NCI-H146 (cell line): Measurements from ENCODE around the gene CR1L.
"Not testable (repeated sequence)": the region's sequence is repeated elsewhere in the genome, so short reads cannot be mapped to it uniquely, and the experiment has no call there.

Experiments used
- DNase-seq: peaks from one replicate; lab custom pipeline; 2025; lab: John Stamatoyannopoulos, UW

The CR1L gene

DNA sequence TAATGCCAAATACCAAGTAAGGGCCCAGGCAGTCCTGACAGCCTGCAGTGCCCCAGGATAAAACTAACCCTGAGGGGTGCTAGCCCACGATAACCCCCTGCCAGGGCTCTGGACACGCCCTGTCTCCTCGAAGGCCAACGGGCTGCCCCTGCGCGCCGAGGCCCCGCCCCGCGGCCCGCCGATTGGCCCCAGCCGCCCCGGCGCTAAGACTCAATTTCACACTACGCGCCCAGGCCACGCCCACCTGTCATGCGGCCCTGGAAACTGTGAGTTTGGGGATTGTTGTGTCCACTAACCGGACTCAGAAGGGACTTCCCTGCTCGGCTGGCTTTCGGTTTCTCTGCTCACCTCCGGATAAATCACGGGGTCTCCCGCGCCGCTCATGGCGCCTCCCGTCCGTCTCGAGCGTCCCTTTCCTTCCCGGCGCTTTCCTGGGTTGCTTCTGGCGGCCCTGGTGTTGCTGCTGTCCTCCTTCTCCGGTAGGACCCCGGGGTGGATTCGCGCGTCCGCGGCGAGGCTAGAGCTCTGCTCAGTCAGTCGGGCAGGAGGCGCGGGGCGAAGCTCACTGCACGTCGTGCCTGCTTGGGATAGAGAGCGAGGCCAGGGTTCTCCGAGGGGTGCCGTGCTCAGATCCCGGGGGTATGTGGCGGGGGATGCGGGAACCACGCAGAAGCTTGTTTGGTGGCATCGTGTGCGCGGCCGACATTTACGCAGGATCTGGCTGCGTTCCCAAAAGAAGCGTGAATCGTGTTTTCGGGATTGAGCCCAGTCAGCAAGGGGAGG, at the start of gene CR1L:
CR1L (plus strand) TSS at position 282 of the 783 bp plus-strand sequence; CDS start at position 383, 101 bp downstream.
- peak; percentile 54 for DNase-seq

DNA sequence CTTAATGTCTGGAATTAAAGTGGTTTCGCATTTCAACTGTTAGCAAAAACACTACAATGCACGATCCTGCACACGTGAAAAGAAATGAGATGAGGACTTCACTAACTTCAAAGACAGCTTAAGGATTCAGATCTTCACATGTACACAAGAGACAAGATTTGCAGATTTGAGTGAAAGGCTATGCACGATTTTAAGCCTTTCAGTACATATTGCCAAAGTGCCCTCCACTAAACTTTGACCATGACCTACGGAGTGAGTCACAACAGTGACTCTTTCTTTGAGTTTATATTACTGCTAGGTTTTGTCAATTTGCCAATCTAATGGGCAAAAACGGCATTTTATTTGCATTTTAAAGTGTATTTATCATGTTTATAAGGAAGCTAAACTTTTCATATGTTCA, 41.2 kb upstream of the CR1L start:
- DNase-seq: no peak

DNA sequence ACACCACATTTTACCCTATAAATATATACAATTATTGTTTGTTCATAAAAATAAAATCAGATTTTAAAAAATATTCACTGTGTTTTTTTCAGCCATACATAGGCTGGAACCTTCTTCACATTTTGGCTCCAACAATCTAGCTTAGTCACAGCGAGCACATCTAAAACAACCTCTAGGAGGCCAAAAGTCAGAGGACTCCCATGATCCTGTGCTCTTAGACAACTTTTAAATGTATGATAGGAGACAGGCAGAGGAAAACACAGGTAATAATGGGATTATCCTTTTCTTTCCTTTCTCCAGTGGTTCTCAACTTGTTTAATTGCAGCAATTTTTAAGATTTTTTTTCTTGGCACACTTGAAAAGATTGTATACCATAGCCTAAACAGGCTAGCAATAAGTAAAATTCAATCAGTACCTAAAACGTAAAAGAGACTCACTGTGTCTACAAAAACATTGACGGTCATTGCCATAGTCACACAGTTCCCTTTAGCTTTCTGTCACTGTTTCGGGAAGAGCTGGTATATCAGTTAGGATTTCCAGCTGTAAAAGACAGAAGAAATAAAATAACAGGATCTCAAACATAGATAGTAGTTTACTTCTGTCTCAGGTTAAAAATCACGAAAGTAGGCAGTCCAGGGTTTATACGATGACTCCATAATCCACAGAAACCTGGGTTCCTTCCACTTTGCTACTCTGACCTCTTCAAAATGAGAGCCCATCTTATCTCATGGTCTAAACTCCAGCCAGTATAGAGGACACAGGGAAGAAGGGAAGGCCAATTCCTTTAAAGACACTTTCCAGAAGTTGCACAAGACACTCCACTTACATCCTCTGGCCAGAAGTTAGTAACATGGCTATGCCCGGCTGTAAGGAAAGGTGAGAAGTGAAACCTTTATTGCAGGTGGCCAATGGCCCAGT, 39.2 kb upstream of the CR1L start:
- no peak for DNase-seq

DNA sequence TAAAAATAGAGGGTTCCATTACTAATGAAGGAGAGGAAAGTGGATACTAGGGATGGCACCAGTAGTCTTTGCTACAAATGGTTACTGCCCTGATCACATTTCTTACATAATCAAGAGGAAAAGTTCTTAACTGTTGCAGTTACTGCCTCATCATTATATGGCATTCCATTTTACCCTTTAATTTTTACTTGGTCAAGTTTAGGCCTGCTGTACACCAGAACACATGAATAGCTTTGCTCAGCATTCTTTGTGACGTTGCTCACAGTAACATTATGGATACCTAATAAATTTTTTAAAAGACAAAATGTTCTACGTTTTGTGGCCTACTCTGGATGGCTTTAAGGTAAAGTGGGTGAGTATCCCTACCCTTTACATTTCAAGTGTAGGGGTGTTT, 38.6 kb upstream of the CR1L start:
- no peak for DNase-seq

DNA sequence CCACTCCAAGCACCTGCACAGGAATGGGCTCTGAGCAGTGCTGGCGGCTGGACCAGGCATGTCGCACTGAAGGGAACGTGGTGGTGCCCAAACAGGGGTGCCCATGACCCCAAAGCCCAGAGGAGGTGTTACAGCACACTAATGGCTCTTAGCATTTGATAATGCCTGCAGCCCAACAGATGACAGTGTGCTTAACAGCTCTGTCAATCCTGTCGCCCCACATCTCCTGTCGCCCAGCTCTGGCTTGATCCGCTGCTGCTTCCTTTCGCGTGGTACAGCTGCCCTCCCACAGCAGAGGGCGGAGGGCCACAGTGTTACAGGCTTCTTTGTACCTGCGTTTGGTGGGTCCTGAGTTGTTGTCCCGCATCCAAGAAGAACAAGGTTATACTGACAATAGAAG, 32.2 kb upstream of the CR1L start:
- DNase-seq: no peak

DNA sequence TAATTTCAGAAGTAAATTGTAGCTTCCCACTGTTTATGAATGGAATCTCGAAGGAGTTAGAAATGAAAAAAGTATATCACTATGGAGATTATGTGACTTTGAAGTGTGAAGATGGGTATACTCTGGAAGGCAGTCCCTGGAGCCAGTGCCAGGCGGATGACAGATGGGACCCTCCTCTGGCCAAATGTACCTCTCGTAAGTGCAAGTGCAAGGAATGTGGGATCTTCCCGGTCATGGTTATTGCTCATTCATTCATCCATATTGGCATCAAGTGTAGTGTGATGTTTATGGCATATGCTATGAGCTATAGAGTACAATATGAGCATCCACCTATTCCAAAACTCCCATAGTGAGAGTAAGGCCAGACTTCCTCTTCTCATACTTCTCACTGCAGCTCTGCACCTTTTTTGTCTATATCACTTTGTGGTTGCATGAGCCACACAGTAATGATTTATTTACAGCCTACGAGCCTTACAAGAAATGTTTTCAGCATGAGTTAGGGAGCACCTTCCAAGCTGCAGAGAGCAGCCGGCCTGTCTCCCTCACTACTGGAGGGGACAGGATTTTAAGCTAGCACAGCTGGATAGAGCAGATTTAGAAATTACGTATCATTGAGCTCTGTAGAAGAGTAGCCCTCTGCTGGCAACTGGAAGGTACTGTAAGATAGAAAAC, 24.9 kb upstream of the CR1L start:
- DNase-seq: peak; percentile 45

DNA sequence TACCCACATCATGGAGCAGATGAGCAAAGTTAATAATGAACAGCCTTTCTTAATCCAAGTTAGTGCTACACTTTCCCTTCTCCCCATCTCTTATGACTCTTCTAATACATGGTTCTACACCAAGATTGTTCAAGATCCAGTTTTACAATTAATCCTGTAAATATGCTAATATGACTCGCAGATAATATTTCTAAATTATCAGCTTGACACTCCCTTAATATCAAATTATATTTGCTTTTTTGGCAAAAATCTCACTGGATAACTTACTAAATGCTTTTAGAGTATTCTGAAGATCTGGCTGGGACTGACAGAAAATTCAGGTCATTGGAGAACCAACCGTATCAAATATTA, 24.4 kb upstream of the CR1L start:
- no peak for DNase-seq

DNA sequence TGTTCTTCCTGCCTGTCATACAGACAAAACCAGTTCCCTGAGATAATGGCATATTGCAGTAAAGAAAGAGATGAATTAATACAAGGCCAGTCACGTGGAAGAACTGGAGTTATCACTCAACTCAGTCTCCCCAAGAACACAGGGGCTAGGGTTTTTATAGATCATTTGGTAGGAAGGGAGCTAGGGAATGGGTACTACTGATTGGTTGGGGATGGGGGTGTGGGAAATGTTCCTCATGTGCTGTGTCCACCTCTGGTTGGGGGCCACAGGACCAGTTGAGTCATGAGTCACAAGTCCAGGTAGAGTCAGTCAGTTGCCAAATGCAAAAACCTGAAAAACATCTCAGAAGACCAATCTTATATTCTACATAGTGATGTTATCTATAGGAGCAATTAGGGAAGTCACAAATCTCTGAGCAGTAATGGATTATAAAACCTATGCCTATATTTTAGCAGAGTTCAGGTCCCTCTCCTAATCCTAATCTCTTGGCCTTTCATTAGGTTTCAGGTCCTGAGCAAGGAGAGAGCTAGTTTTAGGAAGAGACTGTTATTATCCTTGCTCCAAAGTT, 19.3 kb upstream of the CR1L start:
- DNase-seq: not testable (repeated sequence)

DNA sequence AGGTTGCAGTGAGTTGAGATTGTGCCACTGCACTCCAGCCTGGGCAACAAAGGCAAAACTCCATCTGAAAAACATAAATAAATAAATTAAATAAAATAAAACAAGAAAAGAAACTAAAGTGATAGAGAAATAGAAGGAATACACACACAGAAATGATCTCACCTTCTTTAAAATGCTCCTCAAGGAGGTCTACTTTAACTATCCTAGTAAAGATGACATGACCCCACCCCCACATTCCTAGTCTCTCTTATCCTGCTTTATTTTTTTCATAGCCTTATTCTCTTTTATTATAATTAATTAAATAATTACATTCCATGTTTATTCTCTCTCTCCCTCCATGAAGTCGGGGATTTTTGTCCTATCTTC, 18.0 kb upstream of the CR1L start:
- no peak for DNase-seq

DNA sequence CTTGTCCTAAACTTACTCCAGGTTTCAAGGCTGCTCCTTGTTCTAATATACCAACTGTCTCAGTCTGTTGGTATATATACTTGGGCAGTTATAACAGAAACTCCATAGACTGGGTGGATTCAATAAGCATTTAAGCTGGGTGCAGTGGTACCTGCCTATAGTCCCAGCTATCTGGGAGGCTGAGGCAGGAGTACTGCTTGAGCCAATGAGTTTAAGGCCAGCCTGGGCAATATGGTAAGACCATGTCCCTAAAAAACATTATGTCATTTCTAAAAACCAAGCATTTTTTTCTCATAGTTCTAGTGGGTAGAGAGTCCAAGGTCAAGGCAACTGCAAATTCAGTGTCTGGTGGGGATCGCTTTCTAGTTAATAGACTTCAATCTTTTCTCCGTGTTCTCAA, 17.4 kb upstream of the CR1L start:
- DNase-seq: no peak

DNA sequence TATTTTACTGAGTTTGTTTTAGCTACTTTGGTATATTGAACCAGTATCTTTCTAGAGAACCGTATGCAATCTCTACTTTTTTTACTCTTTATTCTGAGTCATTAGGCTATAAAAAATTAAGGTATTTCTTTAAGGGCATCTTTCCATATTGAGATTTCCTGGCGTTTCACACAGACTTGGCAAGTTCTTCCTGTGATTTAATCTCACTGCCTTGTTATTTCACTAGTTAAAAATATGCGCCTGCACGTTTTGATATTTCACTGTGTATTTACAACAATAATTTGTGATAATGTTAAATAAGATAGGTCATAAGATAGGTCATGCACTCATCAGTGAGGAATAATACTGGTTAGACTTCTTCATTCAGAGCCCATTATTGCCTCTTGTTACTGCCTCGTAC, 16.2 kb upstream of the CR1L start:
- no peak for DNase-seq

DNA sequence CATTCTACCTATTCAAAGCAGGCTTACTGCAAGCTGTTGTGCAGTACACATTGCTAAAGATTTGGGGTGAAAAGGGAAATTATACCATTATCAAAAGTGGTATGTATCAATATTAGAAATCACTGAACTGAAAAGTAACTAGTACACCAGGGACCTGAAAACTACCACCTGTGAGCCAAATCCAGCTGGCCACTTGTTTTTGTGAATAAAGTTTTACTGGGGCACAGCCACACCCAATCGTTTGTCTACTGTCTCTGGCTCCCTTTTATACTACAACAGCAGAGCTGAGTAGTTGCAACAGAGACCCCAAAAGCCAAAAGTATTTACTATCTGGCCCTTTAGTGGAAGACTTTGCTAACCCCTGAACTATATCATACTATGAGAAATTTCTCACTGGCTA, 13.8 kb upstream of the CR1L start:
- no peak for DNase-seq

DNA sequence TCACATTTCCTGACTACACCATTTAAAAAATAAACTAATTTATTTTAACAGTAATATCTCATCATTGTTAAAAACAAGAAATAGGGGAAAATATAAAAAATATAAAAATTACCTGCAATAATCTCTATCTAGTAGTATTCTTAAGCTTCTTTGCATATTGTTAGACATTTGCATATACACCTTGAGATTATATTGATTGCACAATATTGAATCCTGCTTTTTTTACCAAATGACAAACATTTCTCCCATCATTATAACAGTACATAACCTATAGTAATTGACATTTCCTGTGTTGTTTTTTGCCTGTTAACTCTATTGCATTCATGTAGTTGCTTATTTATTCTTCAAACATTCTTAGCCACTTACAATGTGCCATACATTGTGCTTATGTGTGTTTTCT, 11.7 kb upstream of the CR1L start:
- no peak for DNase-seq

DNA sequence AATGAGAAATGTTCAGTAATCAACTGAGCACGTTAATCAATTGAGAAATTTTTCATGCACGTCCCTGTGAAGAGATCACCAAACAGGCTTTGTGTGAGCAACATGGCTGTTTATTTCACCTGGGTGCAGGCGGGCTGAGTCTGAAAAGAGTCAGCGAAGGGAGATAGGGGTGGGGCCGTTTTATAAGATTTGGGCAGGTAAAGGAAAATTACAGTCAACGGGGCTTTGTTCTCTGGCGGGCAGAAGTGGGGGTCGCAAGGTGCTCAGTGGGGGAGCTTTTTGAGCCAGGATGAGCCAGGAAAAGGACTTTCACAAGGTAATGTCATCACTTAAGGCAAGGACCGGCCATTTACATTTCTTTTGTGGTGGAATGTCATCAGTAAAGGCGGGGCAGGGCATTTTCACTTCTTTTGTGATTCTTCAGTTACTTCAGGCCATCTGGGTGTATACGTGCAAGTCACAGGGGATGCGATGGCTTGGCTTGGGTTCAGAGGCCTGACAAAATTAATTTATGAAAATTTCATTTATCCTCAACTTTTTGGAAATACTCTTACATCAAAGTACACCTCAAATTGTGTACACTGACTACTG, 11.1 kb upstream of the CR1L start:
- DNase-seq: not testable (repeated sequence)

DNA sequence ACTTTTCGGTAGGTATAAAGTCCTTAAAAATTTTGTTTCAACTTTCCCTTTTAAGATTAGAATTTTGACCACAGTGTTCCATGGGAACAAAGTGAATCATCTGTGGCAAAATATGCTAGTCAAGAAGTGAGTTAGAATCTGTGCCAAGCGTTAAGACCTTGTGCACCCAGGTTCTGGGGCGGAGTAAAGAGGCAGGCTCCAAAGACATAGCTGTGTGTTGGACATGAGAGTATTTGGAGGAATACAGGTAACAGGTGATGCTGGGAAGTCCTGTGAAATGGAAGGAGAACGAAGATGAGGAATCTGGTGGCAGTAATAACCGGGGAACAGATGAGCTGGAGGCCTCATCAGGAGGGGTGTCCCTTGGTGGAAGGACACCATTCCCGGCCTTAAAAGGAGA, 10.6 kb upstream of the CR1L start:
- not testable (repeated sequence) for DNase-seq

DNA sequence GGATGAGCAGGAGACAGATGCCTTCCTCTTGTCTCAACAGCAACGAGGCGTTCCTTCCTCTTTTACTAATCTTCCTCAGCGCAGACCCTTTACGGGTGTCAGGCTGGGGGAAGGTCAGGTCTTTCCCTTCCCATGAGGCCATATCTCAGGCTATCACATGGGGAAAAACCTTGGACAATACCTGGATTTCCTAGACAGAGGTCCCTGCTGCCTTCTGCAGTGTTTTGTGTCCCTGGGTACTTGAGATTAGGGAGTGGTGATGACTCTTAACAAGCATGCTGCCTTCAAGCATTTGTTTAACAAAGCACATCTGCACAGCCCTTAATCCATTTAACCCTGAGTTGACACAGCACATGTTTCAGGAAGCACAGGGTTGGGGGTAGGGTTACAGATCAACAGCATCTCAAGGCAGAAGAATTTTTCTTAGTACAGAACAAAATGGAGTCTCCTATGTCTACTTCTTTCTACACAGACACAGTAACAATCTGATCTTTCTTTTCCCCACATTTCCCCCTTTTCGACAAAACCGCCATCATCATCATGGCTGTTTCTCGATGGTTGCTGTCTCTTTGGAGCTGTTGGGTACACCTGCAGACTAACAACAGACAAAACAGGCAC, 9.3 kb upstream of the CR1L start:
- DNase-seq: not testable (repeated sequence)

DNA sequence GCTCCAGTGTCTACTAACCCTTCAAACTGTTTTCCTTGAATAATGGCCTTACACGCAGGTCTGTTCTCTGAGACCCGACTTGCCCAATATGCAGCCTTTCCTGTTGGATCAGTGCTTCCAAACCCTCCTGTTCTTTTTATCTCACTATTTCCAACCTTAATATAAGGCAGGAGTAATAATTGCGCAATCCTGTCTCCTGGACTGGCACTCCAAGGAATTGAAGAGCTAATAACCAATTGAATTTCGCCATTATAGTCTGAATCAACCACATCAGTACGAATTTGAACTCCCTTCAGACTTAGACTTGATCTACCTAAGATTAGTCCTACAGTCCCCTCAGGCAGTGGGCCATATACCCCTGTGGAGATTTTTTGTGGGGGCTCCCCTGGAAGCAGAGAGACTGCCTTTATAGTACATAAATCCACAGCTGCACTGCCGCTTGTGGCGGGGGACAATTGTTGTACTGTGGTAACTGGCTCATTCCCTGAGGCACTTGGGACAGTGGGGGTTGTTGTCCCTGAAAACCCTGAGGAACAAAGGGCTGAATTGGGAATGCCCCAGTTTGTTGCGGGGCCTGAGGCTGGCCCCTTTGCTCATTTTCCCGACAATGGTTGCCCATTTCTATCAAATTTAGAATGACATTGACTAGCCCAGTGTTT, 6.3 kb upstream of the CR1L start:
- peak; percentile 7 for DNase-seq

DNA sequence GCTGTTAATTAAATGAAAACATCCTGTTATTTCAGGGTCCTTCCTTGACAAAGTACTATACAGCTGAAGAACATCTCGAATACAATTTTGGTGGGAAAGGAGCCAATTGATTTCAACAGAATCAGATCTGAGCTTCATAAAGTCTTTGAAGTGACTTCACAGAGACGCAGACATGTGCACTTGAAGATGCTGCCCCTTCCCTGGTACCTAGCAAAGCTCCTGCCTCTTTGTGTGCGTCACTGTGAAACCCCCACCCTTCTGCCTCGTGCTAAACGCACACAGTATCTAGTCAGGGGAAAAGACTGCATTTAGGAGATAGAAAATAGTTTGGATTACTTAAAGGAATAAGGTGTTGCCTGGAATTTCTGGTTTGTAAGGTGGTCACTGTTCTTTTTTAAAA, 5.6 kb upstream of the CR1L start:
- DNase-seq: not testable (repeated sequence)

DNA sequence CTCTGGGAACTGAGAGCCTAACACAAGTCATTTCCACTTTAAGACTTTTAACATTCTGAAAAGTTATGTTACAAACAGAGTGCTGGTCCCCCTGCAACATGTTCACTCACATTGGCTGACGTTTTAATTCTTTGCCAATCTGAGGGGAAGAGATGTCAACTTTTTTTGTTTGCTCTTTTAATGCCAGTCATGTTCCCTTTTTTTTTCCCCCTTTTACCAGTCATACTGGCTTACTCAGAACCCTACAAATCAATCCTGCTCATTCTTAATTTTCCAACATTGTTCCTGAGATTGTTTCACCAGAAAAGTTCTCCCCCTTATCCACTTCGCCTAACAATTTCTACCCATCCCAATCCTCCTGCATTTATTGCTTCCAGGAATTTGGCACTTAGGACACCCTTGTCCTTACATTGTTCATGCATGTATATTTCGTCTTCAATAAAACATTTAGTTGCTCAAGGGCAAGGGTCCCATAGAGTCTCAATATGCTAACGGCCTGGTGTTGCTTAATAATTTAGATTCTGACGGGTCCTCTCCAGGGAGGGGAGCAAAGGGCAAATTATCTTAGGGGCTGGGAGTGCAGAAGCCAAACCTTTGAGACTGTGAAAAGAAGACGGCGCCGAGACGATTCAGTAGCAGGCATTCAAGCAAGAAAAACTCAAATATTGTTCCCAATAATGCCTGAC, 624 bp upstream of the CR1L start:
- no peak for DNase-seq

DNA sequence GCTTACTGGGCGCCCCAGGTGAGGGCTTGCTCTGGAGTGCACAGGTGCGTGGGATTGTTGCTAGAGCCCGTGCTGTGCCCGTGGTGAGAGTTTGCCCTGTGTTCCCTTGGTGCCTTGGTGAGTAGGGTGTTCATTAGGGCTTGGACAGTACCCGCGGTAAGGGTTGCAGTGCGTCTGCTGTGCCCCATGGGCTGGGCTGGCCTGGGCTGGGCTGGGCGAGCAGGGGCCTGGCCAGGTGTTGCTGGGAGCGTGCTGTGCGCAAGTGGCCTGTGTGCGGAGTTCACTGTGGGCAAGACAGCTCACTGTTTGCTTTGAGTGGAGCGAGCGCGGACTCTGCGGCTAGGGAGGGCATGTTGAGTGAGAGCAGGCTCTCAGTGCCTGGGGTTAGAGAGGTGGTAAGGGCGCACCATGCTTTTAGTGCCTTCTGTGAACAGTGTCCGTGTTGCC, 725 bp downstream of the CR1L start:
- DNase-seq: peak; percentile 21
